Measurements from ENCODE around the gene PVALB.

PVALB gene

DNA sequence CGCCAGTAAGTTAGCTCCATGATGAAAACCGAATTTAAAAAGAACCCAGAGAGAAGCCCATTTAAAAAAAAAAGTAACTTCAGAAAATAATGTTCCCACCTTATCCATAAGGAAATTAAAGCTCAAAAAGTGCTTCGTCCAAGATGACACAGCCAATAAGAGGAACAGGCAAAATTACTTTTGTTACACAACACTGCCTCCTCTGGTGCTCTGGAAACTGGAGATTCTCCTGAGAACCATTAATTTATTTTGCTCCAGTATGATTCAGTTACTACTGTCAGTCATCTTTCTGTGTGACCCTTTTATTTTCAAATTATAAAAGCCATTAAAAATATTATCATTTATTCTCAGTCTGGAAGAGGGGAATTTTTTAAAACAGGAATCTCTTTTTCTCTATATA lies 42.9 kb downstream of the PVALB start:
- ChIA-PET CTCF (interaction anchor here (0.7 to 21.5 kb wide), 12 partner anchors 8 to 274 kb away, joined by 3 to 164 read pairs (median 3); no protein-coding TSS in a partner anchor), POLR2A (no interaction called here)
- DNase-seq (ENCODE audit: extremely low spot score), result no peak
- TF ChIP-seq, protein P1, sequence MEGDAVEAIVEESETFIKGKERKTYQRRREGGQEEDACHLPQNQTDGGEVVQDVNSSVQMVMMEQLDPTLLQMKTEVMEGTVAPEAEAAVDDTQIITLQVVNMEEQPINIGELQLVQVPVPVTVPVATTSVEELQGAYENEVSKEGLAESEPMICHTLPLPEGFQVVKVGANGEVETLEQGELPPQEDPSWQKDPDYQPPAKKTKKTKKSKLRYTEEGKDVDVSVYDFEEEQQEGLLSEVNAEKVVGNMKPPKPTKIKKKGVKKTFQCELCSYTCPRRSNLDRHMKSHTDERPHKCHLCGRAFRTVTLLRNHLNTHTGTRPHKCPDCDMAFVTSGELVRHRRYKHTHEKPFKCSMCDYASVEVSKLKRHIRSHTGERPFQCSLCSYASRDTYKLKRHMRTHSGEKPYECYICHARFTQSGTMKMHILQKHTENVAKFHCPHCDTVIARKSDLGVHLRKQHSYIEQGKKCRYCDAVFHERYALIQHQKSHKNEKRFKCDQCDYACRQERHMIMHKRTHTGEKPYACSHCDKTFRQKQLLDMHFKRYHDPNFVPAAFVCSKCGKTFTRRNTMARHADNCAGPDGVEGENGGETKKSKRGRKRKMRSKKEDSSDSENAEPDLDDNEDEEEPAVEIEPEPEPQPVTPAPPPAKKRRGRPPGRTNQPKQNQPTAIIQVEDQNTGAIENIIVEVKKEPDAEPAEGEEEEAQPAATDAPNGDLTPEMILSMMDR (IDR thresholded peaks at IDR 0.05; ENCODE audit: control extremely low read depth, extremely low read depth, low read depth, missing control alignments), result peak; percentile 38

DNA sequence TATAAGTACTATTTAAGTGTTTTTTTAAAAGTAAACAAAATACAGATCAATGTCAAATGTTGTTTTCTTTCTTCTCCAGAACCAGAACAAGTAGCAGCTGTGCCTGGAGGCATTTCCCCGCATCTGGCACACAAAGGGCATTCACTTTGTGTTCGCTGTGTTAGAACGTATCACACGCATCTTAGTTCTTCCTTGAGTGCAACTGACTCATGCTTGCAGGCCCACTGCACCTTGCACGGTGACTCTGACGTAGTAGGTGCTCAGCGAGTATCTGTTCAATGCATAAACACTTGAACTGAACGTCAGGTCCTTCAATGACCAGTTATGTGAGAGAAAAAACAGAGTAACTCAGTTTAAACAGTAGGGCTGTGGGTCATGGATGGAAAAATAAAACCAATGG lies 44.4 kb downstream of the PVALB start:
- TF ChIP-seq, protein P1 (IDR thresholded peaks at IDR 0.05; ENCODE audit: control extremely low read depth, extremely low read depth, low read depth, missing control alignments), result no peak
- CTCF ChIA-PET, result interaction anchor here (1.7 to 21.5 kb wide), 3 partner anchors 10 to 225 kb away, joined by 7 to 164 read pairs (median 12); no protein-coding TSS in a partner anchor
- POLR2A ChIA-PET, result no interaction called here
- DNase-seq (ENCODE audit: extremely low spot score), result no peak

- no peak for DNase-seq (ENCODE audit: extremely low spot score)
- POLR2A ChIA-PET, result no interaction called here
- TF ChIP-seq, protein P1 (IDR thresholded peaks at IDR 0.05; ENCODE audit: control extremely low read depth, extremely low read depth, low read depth, missing control alignments), result no peak
- CTCF ChIA-PET, result interaction anchor here (0.8 to 21.5 kb wide), 3 partner anchors 13 to 272 kb away, joined by 3 to 164 read pairs (median 8); no protein-coding TSS in a partner anchor
Measured at GRCh38 chr22:36771356-36772063, 45.3 kb downstream of the PVALB start.

DNA sequence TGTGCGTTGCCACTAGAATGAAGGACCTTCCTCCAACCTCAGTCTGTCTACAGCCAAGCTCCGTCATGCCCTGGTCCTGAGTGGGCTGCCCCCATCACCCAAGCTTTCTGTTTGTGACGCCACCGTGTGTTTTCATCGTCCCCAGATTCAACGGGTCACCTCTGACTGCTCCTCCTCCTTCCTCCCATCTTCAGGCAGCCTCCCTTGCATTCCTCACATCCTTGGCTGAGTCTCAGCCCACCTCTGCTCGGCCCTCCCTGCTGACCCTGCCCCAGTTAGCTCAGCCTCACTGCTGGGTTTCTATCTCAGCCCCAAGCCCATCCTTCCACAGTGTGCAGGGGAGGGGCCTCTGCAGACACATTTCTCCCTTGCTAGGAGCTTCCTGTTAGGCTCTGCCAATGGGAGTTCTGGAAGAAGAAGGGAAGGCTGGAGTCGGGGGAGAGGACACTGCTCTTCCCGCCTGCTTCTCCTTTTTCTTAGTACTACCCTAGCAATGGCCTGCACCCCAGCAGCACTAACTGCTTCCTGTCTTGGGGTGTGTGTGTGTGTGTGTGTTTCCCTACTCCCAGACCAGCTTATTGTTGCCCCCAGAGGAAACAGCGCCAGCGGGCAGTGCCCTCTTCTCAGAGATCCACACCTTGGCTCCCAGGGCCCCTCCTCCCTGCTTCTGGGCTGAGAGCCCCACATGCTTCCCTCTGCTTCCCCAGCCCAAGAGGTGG lies 46.2 kb downstream of the PVALB start:
- no peak for DNase-seq (ENCODE audit: extremely low spot score)
- ChIA-PET CTCF (interaction anchor here (2.3 to 21.5 kb wide), 2 partner anchors 12 to 207 kb away, joined by 8 to 164 read pairs; no protein-coding TSS in a partner anchor), POLR2A (no interaction called here)
- TF ChIP-seq, protein P1 (IDR thresholded peaks at IDR 0.05; ENCODE audit: control extremely low read depth, extremely low read depth, low read depth, missing control alignments), result no peak

DNA sequence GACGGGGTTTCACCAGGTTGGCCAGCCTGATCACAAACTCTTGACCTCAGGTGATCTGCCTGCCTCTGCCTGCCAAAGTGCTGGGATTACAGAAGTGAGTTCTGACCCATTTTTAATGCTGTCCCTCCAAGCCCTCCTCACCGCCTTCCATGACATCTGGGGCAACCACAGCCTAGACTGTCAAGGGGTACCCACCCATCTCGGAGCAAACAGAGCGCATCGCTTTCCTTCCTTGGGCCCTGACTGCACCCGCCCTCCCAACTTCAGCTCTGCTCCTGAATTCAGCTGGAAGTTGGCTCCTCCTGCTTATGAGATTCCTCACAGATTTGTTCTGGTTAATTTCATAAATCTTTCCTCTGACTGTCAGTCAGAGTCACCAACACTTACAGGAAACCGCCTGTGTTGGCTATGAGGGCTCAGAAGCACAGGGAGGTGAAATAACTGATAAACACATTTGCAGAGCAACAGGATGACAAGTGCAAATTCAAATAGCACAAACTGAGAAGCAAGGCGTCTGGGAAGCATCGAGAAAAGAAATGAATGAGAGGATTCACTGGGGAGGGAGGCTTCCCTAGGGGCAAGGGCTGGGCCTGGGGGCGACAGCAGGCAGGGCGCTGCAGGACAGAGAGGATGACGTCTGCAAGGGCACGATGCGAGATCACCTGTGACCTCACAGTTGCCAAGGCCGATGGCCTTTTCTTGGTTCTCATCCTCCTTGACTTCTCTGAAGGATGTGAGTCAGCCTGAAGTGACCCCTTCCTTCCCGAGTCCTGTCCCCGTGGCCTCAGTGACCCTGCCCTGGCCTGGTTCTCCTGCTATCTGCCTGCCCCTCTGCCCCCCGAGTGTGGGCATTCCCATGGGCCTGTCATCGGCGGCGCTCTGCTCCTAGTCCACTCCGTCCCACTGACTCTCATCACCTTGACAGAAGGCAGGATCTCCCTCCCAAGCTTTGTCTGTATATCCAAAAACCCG lies 47.0 kb downstream of the PVALB start:
- TF ChIP-seq, protein P1 (IDR thresholded peaks at IDR 0.05; ENCODE audit: control extremely low read depth, extremely low read depth, low read depth, missing control alignments), result no peak
- POLR2A ChIA-PET, result no interaction called here
- CTCF ChIA-PET, result interaction anchor here (0.8 to 21.5 kb wide), 4 partner anchors 11 to 208 kb away, joined by 3 to 164 read pairs (median 6); no protein-coding TSS in a partner anchor
- DNase-seq (ENCODE audit: extremely low spot score), result no peak

- no peak for DNase-seq (ENCODE audit: extremely low spot score)
- TF ChIP-seq, protein P1 (IDR thresholded peaks at IDR 0.05; ENCODE audit: control extremely low read depth, extremely low read depth, low read depth, missing control alignments), result no peak
- ChIA-PET CTCF (interaction anchor here (0.8 to 21.5 kb wide), 5 partner anchors 7 to 209 kb away, joined by 3 to 164 read pairs (median 4); partner anchors contain the start of gene IFT27), POLR2A (no interaction called here)
Measured at GRCh38 chr22:36768616-36769015, 48.2 kb downstream of the PVALB start.

Data from GM10248 (cell line).